Type B pancreatic cell (in vitro differentiated cells): ENCODE data around the gene RETREG2. TPM values are rescaled to one million over a fixed set of nuclear protein-coding genes. Genes with fewer than 3 reads are reported as not detected.

Source experiments
- DNase-seq: peaks from one replicate; pipeline ENCODE4 v3.0.0; 2021; ENCODE audit warnings: mixed read lengths; ENCODE audit not compliant: unreplicated experiment; ENCODE audit errors: extremely low spot score
- H3K27ac Mint-ChIP-seq: 2 replicates; pipeline ENCODE4 v1.8.0; 2021; ENCODE audit warnings: mild to moderate bottlenecking, mixed read lengths
- H3K27me3 Mint-ChIP-seq: 2 replicates; pipeline ENCODE4 v1.8.0; 2021; ENCODE audit warnings: mixed read lengths
- H3K36me3 Mint-ChIP-seq: 2 replicates; pipeline ENCODE4 v1.8.0; 2021; ENCODE audit warnings: mixed read lengths
- H3K4me1 Mint-ChIP-seq: one replicate; pipeline ENCODE4 v1.8.0; 2021; ENCODE audit warnings: mixed read lengths; ENCODE audit not compliant: unreplicated experiment
- H3K4me3 Mint-ChIP-seq: 2 replicates; pipeline ENCODE4 v1.8.0; 2021; ENCODE audit warnings: mild to moderate bottlenecking, mixed read lengths
- H3K9me3 Mint-ChIP-seq: 2 replicates; pipeline ENCODE4 v1.8.0; 2021; ENCODE audit warnings: mixed read lengths
- total RNA-seq: library from RNA; stranded (reverse); gene quantifications from 2 replicates; pipeline ENCODE4 v1.2.1, GENCODE V29; 2021; ENCODE audit warnings: low replicate concordance
- TF ChIP-seq, protein P1 (sequence below): fragments of 200-600 bp; sonication (generic); conservative IDR thresholded peaks from 2 replicates; pipeline ENCODE4 v1.5.0; 2021; ENCODE audit warnings: antibody characterized with exemption, mild to moderate bottlenecking

RETREG2 gene
- total RNA-seq, 1 donor from 2014 or later, result 88.7 TPM

DNA sequence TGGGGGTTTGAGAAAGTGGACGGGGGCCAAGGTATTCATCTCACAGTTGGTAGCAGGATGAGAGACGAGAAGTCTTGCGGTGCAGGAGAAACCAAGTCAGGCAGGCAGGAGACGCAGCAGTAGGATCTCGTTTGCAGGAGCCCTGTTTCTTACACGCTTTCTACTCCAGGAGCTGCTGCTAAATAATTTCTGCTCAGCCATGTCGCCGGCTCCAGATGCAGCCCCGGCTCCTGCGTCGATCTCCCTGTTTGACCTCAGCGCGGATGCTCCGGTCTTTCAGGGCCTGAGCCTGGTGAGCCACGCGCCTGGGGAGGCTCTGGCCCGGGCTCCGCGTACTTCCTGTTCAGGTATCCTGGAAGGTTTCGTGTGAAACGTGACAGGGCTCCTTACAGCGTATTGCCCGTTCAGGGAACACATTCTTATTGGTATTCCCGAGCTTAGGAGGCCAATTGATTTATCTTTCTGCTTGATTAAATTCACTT is 52.0 kb downstream of the RETREG2 start:
- no peaks in the 10 kb centered on the region for H3K9me3 Mint-ChIP-seq
- peak overlapping the region; percentile 100 for H3K27ac Mint-ChIP-seq
- no peak for DNase-seq
- H3K4me3 Mint-ChIP-seq, result peak overlapping the region; percentile 100
- peaks cover 20% of the 10 kb centered on the region for H3K4me1 Mint-ChIP-seq
- TF ChIP-seq, protein P1, sequence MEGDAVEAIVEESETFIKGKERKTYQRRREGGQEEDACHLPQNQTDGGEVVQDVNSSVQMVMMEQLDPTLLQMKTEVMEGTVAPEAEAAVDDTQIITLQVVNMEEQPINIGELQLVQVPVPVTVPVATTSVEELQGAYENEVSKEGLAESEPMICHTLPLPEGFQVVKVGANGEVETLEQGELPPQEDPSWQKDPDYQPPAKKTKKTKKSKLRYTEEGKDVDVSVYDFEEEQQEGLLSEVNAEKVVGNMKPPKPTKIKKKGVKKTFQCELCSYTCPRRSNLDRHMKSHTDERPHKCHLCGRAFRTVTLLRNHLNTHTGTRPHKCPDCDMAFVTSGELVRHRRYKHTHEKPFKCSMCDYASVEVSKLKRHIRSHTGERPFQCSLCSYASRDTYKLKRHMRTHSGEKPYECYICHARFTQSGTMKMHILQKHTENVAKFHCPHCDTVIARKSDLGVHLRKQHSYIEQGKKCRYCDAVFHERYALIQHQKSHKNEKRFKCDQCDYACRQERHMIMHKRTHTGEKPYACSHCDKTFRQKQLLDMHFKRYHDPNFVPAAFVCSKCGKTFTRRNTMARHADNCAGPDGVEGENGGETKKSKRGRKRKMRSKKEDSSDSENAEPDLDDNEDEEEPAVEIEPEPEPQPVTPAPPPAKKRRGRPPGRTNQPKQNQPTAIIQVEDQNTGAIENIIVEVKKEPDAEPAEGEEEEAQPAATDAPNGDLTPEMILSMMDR, result no peak
- no peaks in the 10 kb centered on the region for H3K27me3 Mint-ChIP-seq
- H3K36me3 Mint-ChIP-seq, result peaks cover 18% of the 10 kb centered on the region

DNA sequence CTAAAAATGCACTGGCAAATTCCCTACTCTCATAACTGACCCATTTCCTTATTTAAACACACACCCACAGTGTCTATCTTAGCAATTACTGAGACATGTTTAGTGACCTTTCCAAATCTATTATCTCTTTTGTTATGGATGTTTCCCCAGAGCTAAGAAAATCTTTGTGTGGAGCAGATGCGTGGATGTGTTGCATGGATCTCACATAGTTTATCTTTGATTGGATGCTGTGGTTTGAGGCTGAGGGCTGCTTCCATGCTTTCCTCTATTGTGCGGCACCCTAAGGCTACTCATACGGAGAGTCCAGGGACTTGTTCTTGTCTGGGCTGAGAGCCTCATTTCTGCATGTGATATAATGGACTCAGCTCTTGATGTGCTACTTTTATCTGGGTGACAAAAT is 56.3 kb downstream of the RETREG2 start:
- peaks cover 7% of the 10 kb centered on the region for H3K4me1 Mint-ChIP-seq
- no peaks in the 10 kb centered on the region for H3K27me3 Mint-ChIP-seq
- H3K4me3 Mint-ChIP-seq, result no peak overlapping the region
- no peaks in the 10 kb centered on the region for H3K9me3 Mint-ChIP-seq
- H3K36me3 Mint-ChIP-seq, result peaks cover 10% of the 10 kb centered on the region
- no peak overlapping the region for H3K27ac Mint-ChIP-seq
- no peak for DNase-seq
- TF ChIP-seq, protein P1, result no peak

Other genes with a start within 250 kb of the RETREG2 start
- gene CDK5R2, start 218.6 kb upstream of the RETREG2 start, total RNA-seq, result 5.9 and 10.0 TPM in 2 replicates
- 12.5 and 51.1 TPM in 2 replicates for gene FEV, start 193.1 kb upstream of the RETREG2 start, total RNA-seq
- 77.3 and 179 TPM in 2 replicates for gene CRYBA2, start 184.9 kb upstream of the RETREG2 start, total RNA-seq
- 0.29 and 2.1 TPM in 2 replicates for gene CFAP65, start 136.8 kb upstream of the RETREG2 start, total RNA-seq
- 10.8 and 13.8 TPM in 2 replicates for gene IHH, start 117.4 kb upstream of the RETREG2 start, total RNA-seq
- 17.9 and 19.6 TPM in 2 replicates for gene NHEJ1, start 17.5 kb upstream of the RETREG2 start, total RNA-seq
- gene SLC23A3, start 8.2 kb upstream of the RETREG2 start, total RNA-seq, result 5.5 and 6.1 TPM in 2 replicates
- gene CNPPD1, start 1.4 kb upstream of the RETREG2 start, total RNA-seq, result 37.8 and 54.0 TPM in 2 replicates
- 25.9 and 28.2 TPM in 2 replicates for gene ZFAND2B, start 28.5 kb downstream of the RETREG2 start, total RNA-seq
- gene ABCB6, start 40.7 kb downstream of the RETREG2 start, total RNA-seq, result 40.4 and 70.7 TPM in 2 replicates
- 46.4 and 52.9 TPM in 2 replicates for gene ATG9A, start 51.4 kb downstream of the RETREG2 start, total RNA-seq
- gene ANKZF1, start 51.5 kb downstream of the RETREG2 start, total RNA-seq, result 58.7 and 58.8 TPM in 2 replicates
- gene GLB1L, start 67.2 kb downstream of the RETREG2 start, total RNA-seq, result 4.4 and 16.1 TPM in 2 replicates
- gene STK16, start 67.2 kb downstream of the RETREG2 start, total RNA-seq, result 34.2 and 37.5 TPM in 2 replicates
- gene TUBA4B, start 75.0 kb downstream of the RETREG2 start, total RNA-seq, result not detected in 2 replicates
- 25.4 and 81.1 TPM in 2 replicates for gene TUBA4A, start 75.6 kb downstream of the RETREG2 start, total RNA-seq
- 68.5 and 109 TPM in 2 replicates for gene DNAJB2, start 101.1 kb downstream of the RETREG2 start, total RNA-seq
- gene PTPRN, start 131.1 kb downstream of the RETREG2 start, total RNA-seq, result 17.5 and 35.6 TPM in 2 replicates
- not detected in 2 replicates for gene RESP18, start 154.5 kb downstream of the RETREG2 start, total RNA-seq
- 54.1 and 56.1 TPM in 2 replicates for gene DNPEP, start 209.6 kb downstream of the RETREG2 start, total RNA-seq
- gene DES, start 240.1 kb downstream of the RETREG2 start, total RNA-seq, result 1.4 and 9.3 TPM in 2 replicates